ENCODE data around the gene PCLAF.

The PCLAF gene

GRCh38 chr15:64315216-64315615, 66.0 kb downstream of the PCLAF start:
- DNase-seq (ENCODE audit: low spot score) = no peak

- DNase-seq (ENCODE audit: low spot score) = no peak
These were observed 66.8 kb downstream of the PCLAF start for GRCh38 chr15:64314456-64314855.
